ES-I3 (cell line): ENCODE measurements around the gene CLDN10.
"Not testable (repeated sequence)": the region's sequence is repeated elsewhere in the genome, so short reads cannot be mapped to it uniquely, and the experiment has no call there.

Experiments
- H3K36me3 ChIP-seq: 2 replicates; pipeline ENCODE4 v1.6.1; 2013; ENCODE audit warnings: mild to moderate bottlenecking, low read length, control low read depth, moderate library complexity; ENCODE audit not compliant: insufficient read depth
- H3K4me1 ChIP-seq: 2 replicates; pipeline ENCODE4 v1.6.1; 2013; ENCODE audit warnings: mild to moderate bottlenecking, control low read depth, low read length; ENCODE audit not compliant: insufficient read depth
- H3K9ac ChIP-seq: 2 replicates; pipeline ENCODE4 v1.6.1; 2013; ENCODE audit warnings: low read depth, mild to moderate bottlenecking, low read length, moderate library complexity
- H3K9me3 ChIP-seq: 2 replicates; pipeline ENCODE4 v1.6.1; 2013; ENCODE audit warnings: mild to moderate bottlenecking, low read length, moderate library complexity; ENCODE audit not compliant: control insufficient read depth, insufficient read depth

CLDN10 gene

DNA sequence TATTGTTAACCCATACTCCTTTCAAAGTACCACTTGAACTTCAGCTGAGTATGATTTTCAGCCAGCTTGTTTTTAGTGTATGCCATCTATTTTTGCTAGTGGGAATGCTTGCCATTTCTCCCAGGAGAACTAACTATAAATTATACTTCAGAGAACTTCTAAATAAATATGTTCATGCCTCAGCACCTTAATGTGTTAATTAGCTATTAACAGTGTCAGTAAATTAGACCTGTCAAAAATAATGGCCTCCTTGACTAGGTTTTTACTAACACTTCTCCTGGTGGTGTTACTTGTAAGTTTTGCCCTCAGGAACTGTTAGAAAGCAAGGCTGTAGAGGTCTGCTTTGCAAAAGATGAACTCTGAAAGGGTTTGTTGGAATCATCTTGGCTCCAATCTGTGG is 4.5 kb downstream of the CLDN10 start:
- H3K4me1 ChIP-seq, result peaks cover 9% of the 10 kb centered on the region; the same call in 1 of the 2 replicates
- no peak overlapping the region for H3K9ac ChIP-seq
- no peaks in the 10 kb centered on the region for H3K36me3 ChIP-seq
- H3K9me3 ChIP-seq, result no peaks in the 10 kb centered on the region

DNA sequence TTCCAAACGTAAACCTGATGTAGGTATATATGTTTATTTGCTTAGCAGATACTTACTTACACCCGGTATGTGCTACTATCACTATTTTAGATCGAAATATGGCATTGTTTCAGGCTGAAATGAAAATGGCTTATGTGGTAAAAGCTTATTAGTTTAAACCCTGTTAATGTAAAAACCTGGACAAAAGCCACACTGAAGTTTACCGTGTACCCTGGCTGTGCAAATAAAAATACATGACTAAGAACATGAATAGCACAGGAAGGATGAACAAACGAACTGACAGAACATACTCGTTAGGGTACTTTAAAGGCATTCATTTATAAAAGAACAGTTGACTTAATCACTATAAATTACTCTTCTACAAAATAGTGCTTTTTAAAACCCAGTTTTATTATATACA is 6.6 kb downstream of the CLDN10 start:
- H3K4me1 ChIP-seq, result peaks cover 3% of the 10 kb centered on the region; the same call in 1 of the 2 replicates
- H3K36me3 ChIP-seq, result no peaks in the 10 kb centered on the region
- no peak overlapping the region for H3K9ac ChIP-seq
- no peaks in the 10 kb centered on the region for H3K9me3 ChIP-seq

DNA sequence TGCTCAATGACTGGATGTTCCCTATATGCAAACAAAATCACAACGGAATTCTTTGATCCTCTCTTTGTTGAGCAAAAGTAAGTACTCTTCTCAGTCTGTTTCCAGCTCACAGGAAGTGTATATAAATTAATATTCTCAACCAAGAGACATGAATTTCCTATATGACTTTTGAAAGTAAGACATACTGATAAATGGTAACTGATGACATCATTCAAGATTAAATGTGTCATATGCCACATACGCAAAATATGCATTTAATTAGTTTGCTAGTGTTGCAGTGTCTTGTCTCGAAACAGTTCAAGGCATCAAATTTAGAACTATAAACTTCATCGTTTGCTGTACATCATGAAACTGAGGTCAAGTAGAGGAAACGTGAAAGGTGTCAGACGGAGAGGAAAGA is 7.9 kb downstream of the CLDN10 start:
- Histone ChIP-seq H3K9ac (no peak overlapping the region), H3K4me1 (no peaks in the 10 kb centered on the region; the same call in 1 of the 2 replicates), H3K9me3 (no peaks in the 10 kb centered on the region), H3K36me3 (no peaks in the 10 kb centered on the region)

DNA sequence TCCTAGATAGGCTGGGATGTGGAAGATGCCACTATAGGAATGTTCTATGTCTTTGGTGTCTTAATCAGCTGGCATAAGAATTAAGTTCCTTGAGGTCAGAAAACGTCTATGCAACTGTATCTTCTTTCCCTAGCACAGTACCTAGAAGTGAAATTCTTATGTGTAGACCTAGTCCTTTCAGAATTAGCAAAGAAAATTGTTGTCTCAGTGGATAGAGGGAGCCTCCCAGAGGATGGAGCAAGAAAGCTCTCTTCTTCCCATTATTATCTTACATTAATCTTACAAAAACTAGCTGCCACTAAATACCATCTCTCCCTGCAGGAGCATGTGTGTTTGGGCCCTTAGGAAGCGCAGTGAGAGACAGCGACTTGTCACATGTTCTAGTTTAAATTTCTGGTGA is 11.6 kb downstream of the CLDN10 start:
- Histone ChIP-seq H3K9ac (no peak overlapping the region), H3K9me3 (no peaks in the 10 kb centered on the region), H3K36me3 (no peaks in the 10 kb centered on the region), H3K4me1 (no peaks in the 10 kb centered on the region)

DNA sequence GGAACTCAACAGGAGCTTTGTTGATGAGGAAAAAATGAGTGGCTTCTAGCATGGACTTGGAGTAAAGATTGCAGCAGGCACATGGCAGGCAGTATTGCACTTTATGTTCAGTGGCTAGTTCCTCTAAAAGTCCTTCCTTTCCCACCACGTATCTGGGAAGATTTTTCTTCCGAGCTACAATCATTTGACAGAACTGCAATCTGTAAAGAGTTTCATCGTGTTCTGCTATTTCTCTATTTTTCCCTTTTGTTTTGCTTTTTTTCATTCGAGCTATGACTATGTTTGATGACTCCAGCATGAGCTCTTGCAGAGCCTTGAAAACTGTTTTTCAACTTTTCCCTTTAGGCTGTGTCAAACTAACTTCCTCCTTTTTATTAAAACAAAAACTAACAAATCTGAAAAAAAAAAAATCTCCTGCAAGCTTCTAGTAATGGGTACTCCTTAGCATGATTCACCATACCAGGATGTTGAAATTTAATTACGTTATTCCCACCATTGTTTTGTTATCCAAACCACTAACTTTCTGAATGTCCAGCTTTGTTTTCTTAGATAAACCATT is 12.3 kb downstream of the CLDN10 start:
- H3K36me3 ChIP-seq, result no peaks in the 10 kb centered on the region
- no peaks in the 10 kb centered on the region for H3K9me3 ChIP-seq
- no peaks in the 10 kb centered on the region for H3K4me1 ChIP-seq
- no peak overlapping the region for H3K9ac ChIP-seq

DNA sequence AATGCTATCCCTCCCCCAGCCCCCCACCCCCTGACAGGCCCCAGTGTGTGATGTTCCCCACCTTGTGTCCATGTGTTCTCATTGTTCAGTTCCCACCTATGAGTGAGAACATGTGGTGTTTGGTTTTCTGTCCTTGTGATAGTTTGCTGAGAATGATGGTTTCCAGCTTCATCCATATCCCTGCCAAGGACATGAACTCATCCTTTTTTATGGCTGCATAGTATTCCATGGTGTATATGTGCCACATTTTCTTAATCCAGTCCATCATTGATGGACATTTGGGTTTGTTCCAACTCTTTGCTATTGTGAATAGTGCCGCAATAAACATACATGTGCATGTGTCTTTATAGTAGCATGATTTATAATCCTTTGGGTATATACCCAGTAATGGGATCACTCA is 13.2 kb downstream of the CLDN10 start:
- not testable (repeated sequence) for H3K36me3 ChIP-seq, H3K9ac ChIP-seq, H3K4me1 ChIP-seq, H3K9me3 ChIP-seq

DNA sequence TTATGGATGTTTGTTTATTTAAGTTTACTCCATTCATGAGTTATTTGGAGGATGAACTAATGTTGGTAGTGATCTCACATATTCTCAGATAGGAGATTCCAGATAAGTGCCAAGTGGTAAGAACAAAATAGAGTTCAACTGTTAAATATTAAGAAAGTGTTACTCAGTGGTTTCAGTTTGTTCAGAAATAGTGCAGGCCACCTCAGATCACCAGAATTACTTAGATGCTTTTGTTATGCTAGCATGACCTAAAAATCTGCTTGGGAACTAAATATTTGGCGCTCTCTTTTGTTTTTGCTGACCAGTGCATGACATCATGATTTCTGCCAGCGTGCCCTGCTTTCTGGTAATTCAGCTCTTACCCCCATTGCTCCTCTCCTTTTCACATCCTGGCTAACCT is 15.6 kb downstream of the CLDN10 start:
- Histone ChIP-seq H3K9me3 (no peaks in the 10 kb centered on the region), H3K4me1 (peaks cover 11% of the 10 kb centered on the region; the same call in 1 of the 2 replicates), H3K36me3 (no peaks in the 10 kb centered on the region), H3K9ac (no peak overlapping the region)

DNA sequence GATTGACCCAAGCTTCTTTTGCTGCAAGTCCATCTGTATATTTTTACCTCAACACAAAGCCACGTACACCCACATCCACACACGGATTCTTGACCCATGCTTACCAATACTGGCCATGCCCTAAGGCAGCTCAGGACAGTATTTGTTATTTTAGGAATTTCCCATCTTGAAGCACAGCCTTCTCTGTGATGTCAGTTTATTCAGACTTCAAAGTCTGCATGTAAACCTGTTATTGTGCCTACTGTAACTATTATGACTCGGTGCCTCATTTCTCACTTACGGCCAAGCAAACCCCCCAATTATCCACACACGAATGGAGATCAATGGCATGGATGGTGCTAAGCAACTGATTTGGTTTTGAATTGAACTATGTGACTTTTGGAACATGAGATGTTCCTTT is 17.5 kb downstream of the CLDN10 start:
- Histone ChIP-seq H3K9ac (no peak overlapping the region), H3K9me3 (no peaks in the 10 kb centered on the region), H3K36me3 (no peaks in the 10 kb centered on the region), H3K4me1 (peaks cover 12% of the 10 kb centered on the region; the same call in 1 of the 2 replicates)

DNA sequence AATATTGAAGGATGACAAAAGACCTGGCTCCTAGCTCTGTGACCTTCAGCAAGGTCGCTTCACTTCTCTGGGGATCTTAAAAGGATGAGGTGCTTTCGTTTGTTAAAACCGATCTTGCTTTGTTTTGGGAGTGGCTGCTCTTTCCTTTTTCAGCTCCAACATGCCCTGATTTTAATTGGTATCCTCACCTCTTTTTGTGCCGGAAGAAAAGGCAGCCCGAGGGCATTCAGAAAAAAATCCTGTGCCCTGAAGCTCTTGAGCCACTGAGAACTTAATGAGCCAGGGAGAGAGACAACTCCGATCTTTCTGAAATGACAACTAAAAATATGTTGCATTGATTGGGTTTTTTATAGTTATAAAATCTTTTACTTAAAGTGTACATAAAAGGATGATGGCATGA is 19.4 kb downstream of the CLDN10 start:
- no peak overlapping the region for H3K9ac ChIP-seq
- no peaks in the 10 kb centered on the region for H3K9me3 ChIP-seq
- H3K36me3 ChIP-seq, result 0 out of 2 replicates have a peak, but pooled peaks cover 2% of the 10 kb centered on the region
- peaks cover 12% of the 10 kb centered on the region; the same call in 1 of the 2 replicates for H3K4me1 ChIP-seq

DNA sequence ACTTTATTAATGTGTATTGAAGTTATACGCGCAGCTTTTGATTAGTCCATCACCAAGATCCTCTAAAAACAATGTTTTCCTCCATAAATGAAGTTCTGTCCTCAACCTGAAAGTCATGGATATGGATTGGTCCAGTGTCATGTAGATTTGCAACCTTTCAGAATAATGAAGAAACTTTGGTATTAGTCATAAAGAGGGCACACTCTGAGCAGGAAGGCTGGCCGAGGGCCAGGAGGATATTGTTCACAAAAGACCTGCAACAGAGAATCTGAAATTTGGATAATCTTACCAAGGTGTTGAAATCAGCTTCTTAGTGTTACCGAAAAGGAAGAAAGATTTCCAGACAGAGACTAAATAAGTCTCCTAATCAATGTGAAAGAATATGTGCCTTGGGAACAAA is 20.7 kb downstream of the CLDN10 start:
- no peak overlapping the region for H3K9ac ChIP-seq

DNA sequence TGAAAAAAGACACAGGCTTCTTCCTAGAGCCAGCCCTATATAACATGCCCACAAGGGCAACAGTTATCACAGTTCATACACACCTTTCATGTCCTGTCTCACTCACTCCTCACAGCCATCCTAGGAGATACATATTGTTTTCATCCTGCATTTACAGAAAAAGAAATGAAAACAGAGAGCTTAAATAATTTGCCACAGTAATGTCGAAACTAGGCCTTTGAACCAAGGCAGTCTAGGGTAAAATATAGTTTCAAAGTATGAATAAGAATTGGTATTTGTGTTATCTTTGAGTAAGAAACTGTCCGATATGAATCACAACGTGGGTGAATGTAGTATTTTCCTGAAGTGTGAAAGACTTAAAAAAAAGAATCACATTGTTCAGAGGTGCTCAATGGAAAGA is 26.8 kb downstream of the CLDN10 start:
- H3K9me3 ChIP-seq, result no peaks in the 10 kb centered on the region
- no peak overlapping the region for H3K9ac ChIP-seq
- peaks cover 12% of the 10 kb centered on the region; the same call in 1 of the 2 replicates for H3K36me3 ChIP-seq
- H3K4me1 ChIP-seq, result no peaks in the 10 kb centered on the region

More for the DNA sequence above, 20.7 kb downstream of the CLDN10 start:
- Histone ChIP-seq H3K4me1 (peaks cover 12% of the 10 kb centered on the region; the same call in 1 of the 2 replicates), H3K36me3 (0 out of 2 replicates have a peak, but pooled peaks cover 2% of the 10 kb centered on the region), H3K9me3 (no peaks in the 10 kb centered on the region)

DNA sequence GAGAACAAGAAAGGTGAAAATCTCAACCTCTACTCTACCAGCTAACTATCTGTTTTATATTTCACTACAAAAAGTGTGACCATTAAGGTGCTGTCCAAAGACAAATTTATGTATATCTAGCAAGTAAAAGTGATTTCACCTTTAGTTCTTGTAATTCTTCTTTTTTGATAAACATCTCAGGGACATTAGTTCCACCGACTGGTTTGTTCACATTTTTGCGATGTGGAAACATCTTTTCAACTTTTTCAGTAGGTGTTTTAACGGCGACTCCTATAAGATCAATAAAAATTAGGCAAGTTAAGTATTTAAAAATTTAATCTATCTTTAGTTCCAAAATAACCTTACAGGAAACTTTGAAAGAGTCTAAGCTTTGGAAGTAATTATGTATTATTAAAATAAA is 33.3 kb downstream of the CLDN10 start:
- Histone ChIP-seq H3K36me3 (peaks cover 19% of the 10 kb centered on the region), H3K9me3 (no peaks in the 10 kb centered on the region), H3K4me1 (no peaks in the 10 kb centered on the region), H3K9ac (no peak overlapping the region)

DNA sequence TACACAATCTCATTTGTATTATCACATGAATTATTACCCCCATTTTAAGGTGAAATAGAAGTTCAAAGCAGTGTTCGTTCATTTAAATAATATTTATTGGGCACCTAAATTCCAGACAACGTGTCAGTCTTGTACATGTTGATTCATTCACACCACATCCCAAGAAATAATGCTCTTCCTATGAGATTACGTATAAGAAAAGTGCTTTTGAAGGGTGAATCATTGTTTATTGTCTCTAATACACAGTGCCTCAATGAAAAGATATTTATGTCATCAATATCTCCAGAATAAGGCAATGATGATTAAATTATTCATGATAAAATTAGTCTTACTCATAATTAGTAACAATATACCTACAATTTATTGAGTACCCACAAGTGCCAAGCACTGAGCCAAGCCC is 35.6 kb downstream of the CLDN10 start:
- Histone ChIP-seq H3K36me3 (peaks cover 12% of the 10 kb centered on the region), H3K4me1 (no peaks in the 10 kb centered on the region), H3K9me3 (no peaks in the 10 kb centered on the region), H3K9ac (no peak overlapping the region)

DNA sequence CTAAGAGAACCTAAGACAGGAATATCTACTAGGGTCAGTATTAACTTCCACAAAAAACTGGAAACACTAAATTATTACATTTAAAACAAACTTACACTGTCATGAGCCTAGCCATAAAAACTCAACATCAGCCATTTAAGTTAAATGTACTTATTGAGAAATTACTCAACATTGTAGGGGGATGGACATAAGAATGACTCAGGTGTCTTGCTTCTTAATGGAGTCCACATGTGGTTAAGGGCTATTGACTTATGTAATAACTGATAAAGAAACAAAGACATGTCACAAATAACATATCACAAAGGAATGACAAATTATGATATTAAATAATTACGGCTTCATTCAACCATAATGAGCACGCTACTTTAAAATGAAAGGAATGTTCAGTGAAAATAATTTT is 36.2 kb downstream of the CLDN10 start:
- Histone ChIP-seq H3K9ac (no peak overlapping the region), H3K36me3 (peaks cover 12% of the 10 kb centered on the region), H3K4me1 (no peaks in the 10 kb centered on the region), H3K9me3 (no peaks in the 10 kb centered on the region)

DNA sequence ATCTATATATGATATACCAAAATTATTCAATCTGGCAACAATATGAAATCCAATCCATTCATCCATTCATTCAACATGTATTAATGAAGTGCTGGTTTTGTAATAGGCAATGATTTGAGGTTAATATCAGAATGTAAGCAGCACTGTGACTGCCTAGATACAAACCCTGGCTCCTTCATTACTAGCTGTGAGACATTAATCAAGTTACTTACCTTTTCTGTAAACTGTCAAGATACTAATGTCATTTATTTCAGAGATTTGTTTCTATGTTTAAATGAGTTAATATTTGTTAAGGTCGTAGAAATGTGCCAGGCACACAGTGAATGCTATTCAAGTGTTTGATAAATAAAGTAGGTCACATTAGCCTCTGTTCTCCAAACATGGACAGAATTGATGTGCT is 40.9 kb downstream of the CLDN10 start:
- Histone ChIP-seq H3K36me3 (peaks cover 7% of the 10 kb centered on the region), H3K9ac (no peak overlapping the region), H3K9me3 (no peaks in the 10 kb centered on the region), H3K4me1 (no peaks in the 10 kb centered on the region)

DNA sequence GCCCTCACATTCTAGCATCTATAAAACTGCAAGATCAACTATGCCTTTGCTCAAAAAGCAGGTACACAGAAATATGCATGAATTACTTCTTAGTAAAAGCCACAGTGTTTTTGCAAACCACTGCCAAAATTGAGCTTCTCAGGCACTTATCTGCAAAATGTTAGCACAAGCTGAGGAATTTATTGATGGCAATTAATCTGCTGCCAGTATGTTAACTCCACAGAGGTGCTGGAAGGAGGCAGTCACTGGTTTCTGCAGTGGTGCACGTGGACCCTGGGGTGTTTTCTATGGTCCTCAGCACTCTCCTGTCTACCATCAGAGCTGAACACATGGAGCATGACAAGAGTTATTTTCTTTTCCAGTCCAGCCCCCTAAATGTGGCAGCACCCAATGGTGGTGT is 44.2 kb downstream of the CLDN10 start:
- H3K36me3 ChIP-seq, result no peaks in the 10 kb centered on the region

More for the DNA sequence above, 44.2 kb downstream of the CLDN10 start:
- H3K9ac ChIP-seq, result no peak overlapping the region
- no peaks in the 10 kb centered on the region for H3K4me1 ChIP-seq
- H3K9me3 ChIP-seq, result no peaks in the 10 kb centered on the region
